Neural cell (in vitro differentiated cells): ENCODE results near the gene AGR2.

ENCODE experiments used
- EP300 ChIP-seq: fragments of 450-650 bp; conservative IDR thresholded peaks from 2 replicates; pipeline ENCODE4 v1.6.1; 2014; ENCODE audit warnings: antibody characterized with exemption, mild to moderate bottlenecking, moderate library complexity; ENCODE audit not compliant: poor library complexity, severe bottlenecking
- EZH2 ChIP-seq: fragments of 200-600, 300-800 bp; shearing (Covaris generic), sonication (generic); IDR thresholded peaks from 2 replicates; pipeline ENCODE4 v1.6.1; 2014; ENCODE audit warnings: antibody characterized with exemption, low read length, borderline replicate concordance, mild to moderate bottlenecking; ENCODE audit not compliant: insufficient read depth, poor library complexity, severe bottlenecking
- POLR2AphosphoS5 ChIP-seq: IDR thresholded peaks from 2 replicates; pipeline ENCODE4 v1.6.1; 2012
- RAD21 ChIP-seq: fragments of 450-650 bp; conservative IDR thresholded peaks from 2 replicates; pipeline ENCODE4 v1.6.1; 2014; ENCODE audit warnings: antibody characterized with exemption, mild to moderate bottlenecking, moderate library complexity
- REST ChIP-seq: IDR thresholded peaks from 2 replicates; pipeline ENCODE4 v1.6.1; 2012; ENCODE audit warnings: borderline replicate concordance
- SMC3 ChIP-seq: fragments of 450-650 bp; conservative IDR thresholded peaks from 2 replicates; pipeline ENCODE4 v1.6.1; 2014; ENCODE audit warnings: antibody characterized with exemption, mild to moderate bottlenecking, moderate library complexity; ENCODE audit not compliant: poor library complexity
- TAF1 ChIP-seq: IDR thresholded peaks from 2 replicates; pipeline ENCODE4 v1.6.1; 2012; ENCODE audit warnings: low read depth
- TF ChIP-seq, protein P1 (sequence below): fragments of 450-650 bp; IDR thresholded peaks from 2 replicates; pipeline ENCODE4 v1.5.1; 2014; ENCODE audit warnings: antibody characterized with exemption, mild to moderate bottlenecking, moderate library complexity; ENCODE audit not compliant: poor library complexity, severe bottlenecking

DNA sequence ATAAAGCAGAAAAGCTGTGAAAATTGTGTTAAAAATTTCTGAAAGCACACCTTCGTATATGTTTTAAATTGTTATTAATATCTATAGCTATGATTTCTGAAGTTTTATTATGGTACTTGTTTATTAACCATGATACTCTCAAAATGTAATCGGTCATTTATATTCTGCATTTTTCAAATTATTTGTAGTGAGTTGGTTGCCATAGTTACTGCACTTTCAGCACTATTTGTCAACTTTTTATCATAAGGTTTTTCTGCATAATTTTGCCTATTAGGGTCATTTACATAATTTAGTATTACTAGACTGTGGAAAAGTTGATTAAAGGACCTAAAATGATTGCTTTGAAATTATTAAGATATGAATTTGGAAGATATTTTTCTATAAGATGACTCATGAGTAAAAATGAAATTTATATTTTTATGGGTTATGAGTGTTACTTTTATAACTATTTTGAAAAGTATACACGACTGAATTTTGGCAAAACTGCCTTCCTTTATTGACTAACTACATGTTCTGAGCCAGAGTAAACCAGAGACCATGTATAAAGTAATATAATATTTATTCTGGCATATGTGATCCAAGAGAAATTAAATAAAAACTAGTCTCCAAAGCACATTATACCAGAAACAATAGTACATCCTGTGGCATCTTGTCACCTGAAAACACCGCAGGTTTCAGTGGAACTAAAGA, 7.9 kb upstream of the AGR2 start:
- TF ChIP-seq, protein P1, sequence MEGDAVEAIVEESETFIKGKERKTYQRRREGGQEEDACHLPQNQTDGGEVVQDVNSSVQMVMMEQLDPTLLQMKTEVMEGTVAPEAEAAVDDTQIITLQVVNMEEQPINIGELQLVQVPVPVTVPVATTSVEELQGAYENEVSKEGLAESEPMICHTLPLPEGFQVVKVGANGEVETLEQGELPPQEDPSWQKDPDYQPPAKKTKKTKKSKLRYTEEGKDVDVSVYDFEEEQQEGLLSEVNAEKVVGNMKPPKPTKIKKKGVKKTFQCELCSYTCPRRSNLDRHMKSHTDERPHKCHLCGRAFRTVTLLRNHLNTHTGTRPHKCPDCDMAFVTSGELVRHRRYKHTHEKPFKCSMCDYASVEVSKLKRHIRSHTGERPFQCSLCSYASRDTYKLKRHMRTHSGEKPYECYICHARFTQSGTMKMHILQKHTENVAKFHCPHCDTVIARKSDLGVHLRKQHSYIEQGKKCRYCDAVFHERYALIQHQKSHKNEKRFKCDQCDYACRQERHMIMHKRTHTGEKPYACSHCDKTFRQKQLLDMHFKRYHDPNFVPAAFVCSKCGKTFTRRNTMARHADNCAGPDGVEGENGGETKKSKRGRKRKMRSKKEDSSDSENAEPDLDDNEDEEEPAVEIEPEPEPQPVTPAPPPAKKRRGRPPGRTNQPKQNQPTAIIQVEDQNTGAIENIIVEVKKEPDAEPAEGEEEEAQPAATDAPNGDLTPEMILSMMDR: no peak
- TF ChIP-seq EZH2: no peak
- TF ChIP-seq REST: no peak
- no peak for TF ChIP-seq EP300
- TF ChIP-seq SMC3: no peak
- no peak for TF ChIP-seq TAF1
- no peak for TF ChIP-seq POLR2AphosphoS5
- TF ChIP-seq RAD21: no peak
